ENCODE data around the gene PLEKHM1.
"Not testable (repeated sequence)": the region's sequence is repeated elsewhere in the genome, so short reads cannot be mapped to it uniquely, and the experiment has no call there.

DNA sequence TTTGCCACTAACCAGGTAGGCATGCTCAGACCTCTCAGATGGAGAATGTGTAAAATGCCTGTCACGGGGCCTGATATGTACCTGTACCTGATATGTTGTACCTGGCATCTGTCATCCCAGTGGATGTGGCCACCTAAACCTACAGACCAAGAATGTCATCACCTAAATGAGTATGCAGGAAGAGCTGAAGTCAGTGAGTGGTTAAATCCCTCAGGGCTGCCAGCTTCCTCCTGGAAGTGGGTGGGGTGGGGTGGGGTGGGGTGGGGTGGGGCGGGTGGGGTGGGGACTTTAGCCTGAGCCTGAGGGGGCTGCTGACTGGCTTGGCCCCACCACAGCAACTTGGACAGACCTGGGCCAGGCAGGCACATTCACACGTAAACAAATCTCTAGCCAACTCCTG is 7.3 kb downstream of the PLEKHM1 start:
- TF ChIP-seq POLR2A (IDR thresholded peaks at IDR 0.05): not testable (repeated sequence)
- TF ChIP-seq, protein P1, sequence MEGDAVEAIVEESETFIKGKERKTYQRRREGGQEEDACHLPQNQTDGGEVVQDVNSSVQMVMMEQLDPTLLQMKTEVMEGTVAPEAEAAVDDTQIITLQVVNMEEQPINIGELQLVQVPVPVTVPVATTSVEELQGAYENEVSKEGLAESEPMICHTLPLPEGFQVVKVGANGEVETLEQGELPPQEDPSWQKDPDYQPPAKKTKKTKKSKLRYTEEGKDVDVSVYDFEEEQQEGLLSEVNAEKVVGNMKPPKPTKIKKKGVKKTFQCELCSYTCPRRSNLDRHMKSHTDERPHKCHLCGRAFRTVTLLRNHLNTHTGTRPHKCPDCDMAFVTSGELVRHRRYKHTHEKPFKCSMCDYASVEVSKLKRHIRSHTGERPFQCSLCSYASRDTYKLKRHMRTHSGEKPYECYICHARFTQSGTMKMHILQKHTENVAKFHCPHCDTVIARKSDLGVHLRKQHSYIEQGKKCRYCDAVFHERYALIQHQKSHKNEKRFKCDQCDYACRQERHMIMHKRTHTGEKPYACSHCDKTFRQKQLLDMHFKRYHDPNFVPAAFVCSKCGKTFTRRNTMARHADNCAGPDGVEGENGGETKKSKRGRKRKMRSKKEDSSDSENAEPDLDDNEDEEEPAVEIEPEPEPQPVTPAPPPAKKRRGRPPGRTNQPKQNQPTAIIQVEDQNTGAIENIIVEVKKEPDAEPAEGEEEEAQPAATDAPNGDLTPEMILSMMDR (IDR thresholded peaks at IDR 0.05): not testable (repeated sequence)
